ENCODE data around the gene ATP4B.

The ATP4B gene

DNA sequence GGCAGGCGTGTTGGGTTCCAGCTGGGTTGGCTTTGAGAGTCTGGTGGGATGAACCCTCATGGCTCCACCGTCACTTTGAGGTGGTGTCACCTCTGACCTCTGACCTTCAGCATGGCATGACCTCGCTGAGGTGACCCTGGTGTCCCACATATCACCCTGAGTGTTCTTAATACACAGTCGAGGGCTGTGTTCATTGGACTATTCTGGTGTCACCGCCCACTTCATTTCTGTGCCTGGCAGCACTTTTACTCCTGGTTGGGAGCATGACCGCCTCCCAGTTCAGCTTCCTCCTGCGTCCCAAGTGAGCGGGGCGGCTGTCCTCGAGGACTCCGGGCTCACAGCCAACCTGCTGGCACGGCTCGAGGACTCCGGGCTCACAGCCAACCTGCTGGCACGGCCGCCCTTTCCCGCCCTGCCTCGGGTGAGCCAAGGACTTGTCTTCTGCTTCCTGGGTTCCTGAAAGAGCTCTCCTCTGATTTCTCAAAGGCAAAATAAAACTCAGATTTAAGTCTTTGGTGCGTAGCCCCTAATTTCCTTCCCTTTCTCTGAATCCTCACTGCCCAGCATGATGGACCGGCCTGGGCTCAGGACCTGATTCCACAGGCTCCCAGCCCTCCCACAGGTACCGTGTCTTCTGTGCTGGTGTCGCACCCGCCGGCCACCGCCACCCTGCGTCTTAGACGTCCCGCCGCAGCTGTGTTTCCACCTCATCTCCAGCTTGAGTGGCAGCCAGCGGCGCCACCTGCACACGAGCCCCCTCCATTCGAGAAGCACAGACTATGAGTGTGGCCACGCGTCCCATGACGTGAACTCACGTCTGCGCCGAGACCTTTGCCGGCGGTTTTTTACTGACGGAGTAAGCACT, 10.4 kb downstream of the ATP4B start:
- Mint-ChIP-seq H3K4me3 (no peak overlapping the region), H3K4me1 (peaks cover 4% of the 10 kb centered on the region), H3K36me3 (ENCODE audit: low read depth) (peaks cover 63% of the 10 kb centered on the region), H3K9me3 (peaks cover 37% of the 10 kb centered on the region), H3K27ac (no peak overlapping the region), H3K27me3 (ENCODE audit: low read depth, poor library complexity) (peaks cover 6% of the 10 kb centered on the region)
- DNase-seq, result no peak
- TF ChIP-seq, protein P1, sequence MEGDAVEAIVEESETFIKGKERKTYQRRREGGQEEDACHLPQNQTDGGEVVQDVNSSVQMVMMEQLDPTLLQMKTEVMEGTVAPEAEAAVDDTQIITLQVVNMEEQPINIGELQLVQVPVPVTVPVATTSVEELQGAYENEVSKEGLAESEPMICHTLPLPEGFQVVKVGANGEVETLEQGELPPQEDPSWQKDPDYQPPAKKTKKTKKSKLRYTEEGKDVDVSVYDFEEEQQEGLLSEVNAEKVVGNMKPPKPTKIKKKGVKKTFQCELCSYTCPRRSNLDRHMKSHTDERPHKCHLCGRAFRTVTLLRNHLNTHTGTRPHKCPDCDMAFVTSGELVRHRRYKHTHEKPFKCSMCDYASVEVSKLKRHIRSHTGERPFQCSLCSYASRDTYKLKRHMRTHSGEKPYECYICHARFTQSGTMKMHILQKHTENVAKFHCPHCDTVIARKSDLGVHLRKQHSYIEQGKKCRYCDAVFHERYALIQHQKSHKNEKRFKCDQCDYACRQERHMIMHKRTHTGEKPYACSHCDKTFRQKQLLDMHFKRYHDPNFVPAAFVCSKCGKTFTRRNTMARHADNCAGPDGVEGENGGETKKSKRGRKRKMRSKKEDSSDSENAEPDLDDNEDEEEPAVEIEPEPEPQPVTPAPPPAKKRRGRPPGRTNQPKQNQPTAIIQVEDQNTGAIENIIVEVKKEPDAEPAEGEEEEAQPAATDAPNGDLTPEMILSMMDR (IDR thresholded peaks at IDR 0.05), result no peak

GRCh38 chr13:113646921-113647340, 11.1 kb downstream of the ATP4B start:
- H3K4me3 Mint-ChIP-seq, result no peak overlapping the region
- H3K27me3 Mint-ChIP-seq (ENCODE audit: low read depth, poor library complexity), result peaks cover 6% of the 10 kb centered on the region
- TF ChIP-seq, protein P1 (IDR thresholded peaks at IDR 0.05), result no peak
- H3K27ac Mint-ChIP-seq, result no peak overlapping the region
- peaks cover 4% of the 10 kb centered on the region for H3K4me1 Mint-ChIP-seq
- peaks cover 70% of the 10 kb centered on the region for H3K36me3 Mint-ChIP-seq (ENCODE audit: low read depth)
- peaks cover 44% of the 10 kb centered on the region for H3K9me3 Mint-ChIP-seq
- DNase-seq, result no peak

GRCh38 chr13:113646376-113646775, 11.6 kb downstream of the ATP4B start:
- H3K4me1 Mint-ChIP-seq, result peaks cover 4% of the 10 kb centered on the region
- TF ChIP-seq, protein P1 (IDR thresholded peaks at IDR 0.05), result no peak
- H3K36me3 Mint-ChIP-seq (ENCODE audit: low read depth), result peaks cover 75% of the 10 kb centered on the region
- no peak for DNase-seq
- H3K4me3 Mint-ChIP-seq, result no peak overlapping the region
- peaks cover 8% of the 10 kb centered on the region for H3K27me3 Mint-ChIP-seq (ENCODE audit: low read depth, poor library complexity)
- H3K27ac Mint-ChIP-seq, result no peak overlapping the region
- H3K9me3 Mint-ChIP-seq, result peaks cover 49% of the 10 kb centered on the region

- Mint-ChIP-seq H3K36me3 (ENCODE audit: low read depth) (peaks cover 85% of the 10 kb centered on the region), H3K4me3 (no peak overlapping the region), H3K9me3 (peaks cover 57% of the 10 kb centered on the region), H3K27ac (peak overlapping the region; percentile 51), H3K27me3 (ENCODE audit: low read depth, poor library complexity) (peaks cover 10% of the 10 kb centered on the region), H3K4me1 (peaks cover 4% of the 10 kb centered on the region)
- TF ChIP-seq, protein P1 (IDR thresholded peaks at IDR 0.05), result no peak
- DNase-seq, result no peak
These were observed 12.7 kb downstream of the ATP4B start for GRCh38 chr13:113645329-113645728.

GRCh38 chr13:113644800-113645199, 13.2 kb downstream of the ATP4B start:
- DNase-seq, result no peak
- H3K27me3 Mint-ChIP-seq (ENCODE audit: low read depth, poor library complexity), result peaks cover 6% of the 10 kb centered on the region
- peaks cover 90% of the 10 kb centered on the region for H3K36me3 Mint-ChIP-seq (ENCODE audit: low read depth)
- H3K4me3 Mint-ChIP-seq, result no peak overlapping the region
- peaks cover 63% of the 10 kb centered on the region for H3K9me3 Mint-ChIP-seq
- TF ChIP-seq, protein P1 (IDR thresholded peaks at IDR 0.05), result no peak
- no peak overlapping the region for H3K27ac Mint-ChIP-seq
- no peaks in the 10 kb centered on the region for H3K4me1 Mint-ChIP-seq

- Mint-ChIP-seq H3K36me3 (ENCODE audit: low read depth) (peaks cover 90% of the 10 kb centered on the region), H3K27me3 (ENCODE audit: low read depth, poor library complexity) (peaks cover 4% of the 10 kb centered on the region), H3K27ac (no peak overlapping the region), H3K4me1 (no peaks in the 10 kb centered on the region), H3K4me3 (no peak overlapping the region), H3K9me3 (peaks cover 70% of the 10 kb centered on the region)
- no peak for DNase-seq
- TF ChIP-seq, protein P1 (IDR thresholded peaks at IDR 0.05), result no peak
These were observed 14.4 kb downstream of the ATP4B start for GRCh38 chr13:113643593-113643992.

Data from nephron progenitor cell (in vitro differentiated cells).